ENCODE results near the gene PDGFD. TPM values are rescaled to one million over a fixed set of nuclear protein-coding genes. Genes with fewer than 3 reads are reported as not detected.

The PDGFD gene
- total and polyA plus RNA-seq, 4 experiments from 2014 or later: 0.10 TPM; not detected in 3

DNA sequence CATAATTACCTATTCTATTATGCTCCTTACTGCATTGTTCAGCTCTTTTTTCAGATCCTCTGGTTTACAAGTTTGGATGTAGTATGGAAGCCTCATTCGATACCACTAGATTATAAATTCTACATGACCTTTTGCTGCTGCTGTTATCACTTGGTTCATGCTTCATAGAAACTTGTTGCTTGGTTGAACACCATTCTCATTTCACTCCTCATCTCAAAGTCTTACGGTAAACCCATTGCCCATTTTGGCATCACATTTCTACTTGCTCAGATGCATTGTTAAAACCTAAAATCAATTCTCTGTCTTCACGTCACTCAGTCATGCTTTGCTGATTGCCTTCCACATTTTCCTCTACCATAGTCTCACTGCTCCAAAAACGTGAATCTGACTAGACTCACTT, 283.0 kb downstream of the PDGFD start:
- no peaks in the 10 kb centered on the region for H3K36me3 ChIP-seq (ENCODE audit: insufficient read depth, low read length)
- ChIA-PET CTCF (ENCODE audit: partially characterized antibody) (no interaction called here), POLR2A (ENCODE audit: partially characterized antibody) (no interaction called here)
- Mint-ChIP-seq H3K4me1 (no peaks in the 10 kb centered on the region), H3K9me3 (peaks cover 0 to 3% (median 0%) of the 10 kb centered on the region in 8 donors), H3K36me3 (no peaks in the 10 kb centered on the region), H3K27ac (no peak overlapping the region), H3K4me3 (no peak overlapping the region), H3K27me3 (no peaks in the 10 kb centered on the region)
- DNase-seq: no peak
- H3K4me1 ChIP-seq (ENCODE audit: insufficient read depth, low read length): no peaks in the 10 kb centered on the region
- no peak overlapping the region for H3K4me3 ChIP-seq (ENCODE audit: low read length in 2 of 2)
- no peaks in the 10 kb centered on the region for H3K9me3 ChIP-seq (ENCODE audit: control insufficient read depth in 1 of 2, low read length in 2 of 2)
- no peak overlapping the region for H3K27ac ChIP-seq (ENCODE audit: low read depth, low read length)
- H3K27me3 ChIP-seq (ENCODE audit: insufficient read depth, low read length): no peaks in the 10 kb centered on the region
- intact Hi-C loops (cut with micrococcal nuclease): no loop called here

DNA sequence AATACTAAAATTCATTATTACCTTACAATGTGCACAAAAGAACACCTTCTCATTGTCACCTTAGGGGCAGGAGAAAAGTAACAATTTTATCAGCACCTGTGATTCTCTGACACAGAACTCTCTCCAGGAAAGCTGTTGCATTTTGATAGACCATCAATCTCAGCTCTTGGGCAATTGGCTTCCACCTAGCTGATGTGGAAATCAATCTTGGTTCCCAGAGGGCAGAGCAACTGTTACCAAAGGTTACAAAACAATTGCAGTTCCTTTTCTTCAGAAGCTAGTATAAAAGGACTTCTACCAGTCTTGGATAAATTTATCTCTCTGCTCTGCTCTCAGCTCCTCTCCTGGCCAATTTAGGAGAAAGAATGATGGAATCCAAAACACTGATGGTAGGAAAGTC, 285.3 kb downstream of the PDGFD start:
- H3K4me3 Mint-ChIP-seq: no peak overlapping the region
- peaks cover 0 to 4% (median 0%) of the 10 kb centered on the region in 8 donors for H3K9me3 Mint-ChIP-seq
- CTCF ChIA-PET (ENCODE audit: partially characterized antibody): no interaction called here
- Histone ChIP-seq H3K36me3 (ENCODE audit: insufficient read depth, low read length) (no peaks in the 10 kb centered on the region), H3K4me1 (ENCODE audit: insufficient read depth, low read length) (no peaks in the 10 kb centered on the region), H3K9me3 (ENCODE audit: control insufficient read depth in 1 of 2, low read length in 2 of 2) (no peaks in the 10 kb centered on the region), H3K27me3 (ENCODE audit: insufficient read depth, low read length) (no peaks in the 10 kb centered on the region), H3K4me3 (ENCODE audit: low read length in 2 of 2) (no peak overlapping the region), H3K27ac (ENCODE audit: low read depth, low read length) (no peak overlapping the region)
- no peaks in the 10 kb centered on the region for H3K27me3 Mint-ChIP-seq
- no peak for DNase-seq
- H3K36me3 Mint-ChIP-seq: no peaks in the 10 kb centered on the region
- intact Hi-C loops (cut with micrococcal nuclease): no loop called here
- no peak overlapping the region for H3K27ac Mint-ChIP-seq
- POLR2A ChIA-PET (ENCODE audit: partially characterized antibody): no interaction called here
- no peaks in the 10 kb centered on the region for H3K4me1 Mint-ChIP-seq

DNA sequence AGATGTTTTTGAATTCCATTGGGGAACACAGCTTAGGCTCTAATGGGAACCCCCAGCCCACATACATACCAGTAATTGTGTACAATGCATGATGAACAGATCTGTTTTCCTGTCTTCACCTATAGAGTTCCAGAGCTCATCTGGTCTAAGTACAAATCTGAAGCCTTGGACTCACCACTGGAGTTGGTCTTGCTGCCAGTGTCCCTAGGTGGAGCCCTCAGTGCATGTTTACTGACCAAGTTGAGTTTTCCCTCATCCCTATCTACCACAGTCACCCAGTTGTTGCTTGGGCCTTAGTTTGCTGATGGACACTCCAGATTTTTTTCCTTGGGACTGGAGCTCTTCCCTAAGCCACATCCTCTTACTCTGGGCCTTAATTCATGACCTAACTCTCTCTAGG, 286.7 kb downstream of the PDGFD start:
- H3K9me3 ChIP-seq (ENCODE audit: control insufficient read depth in 1 of 2, low read length in 2 of 2): no peaks in the 10 kb centered on the region
- no peak for DNase-seq
- ChIA-PET POLR2A (ENCODE audit: partially characterized antibody) (no interaction called here), CTCF (ENCODE audit: partially characterized antibody) (no interaction called here)
- Mint-ChIP-seq H3K36me3 (no peaks in the 10 kb centered on the region), H3K27me3 (no peaks in the 10 kb centered on the region), H3K27ac (no peak overlapping the region), H3K4me3 (no peak overlapping the region), H3K4me1 (no peaks in the 10 kb centered on the region), H3K9me3 (peaks cover 0 to 4% (median 0%) of the 10 kb centered on the region in 8 donors)
- no peaks in the 10 kb centered on the region for H3K27me3 ChIP-seq (ENCODE audit: insufficient read depth, low read length)
- intact Hi-C loops (cut with micrococcal nuclease): no loop called here
- no peaks in the 10 kb centered on the region for H3K4me1 ChIP-seq (ENCODE audit: insufficient read depth, low read length)
- H3K36me3 ChIP-seq (ENCODE audit: insufficient read depth, low read length): no peaks in the 10 kb centered on the region
- no peak overlapping the region for H3K27ac ChIP-seq (ENCODE audit: low read depth, low read length)
- no peak overlapping the region for H3K4me3 ChIP-seq (ENCODE audit: low read length in 2 of 2)

DNA sequence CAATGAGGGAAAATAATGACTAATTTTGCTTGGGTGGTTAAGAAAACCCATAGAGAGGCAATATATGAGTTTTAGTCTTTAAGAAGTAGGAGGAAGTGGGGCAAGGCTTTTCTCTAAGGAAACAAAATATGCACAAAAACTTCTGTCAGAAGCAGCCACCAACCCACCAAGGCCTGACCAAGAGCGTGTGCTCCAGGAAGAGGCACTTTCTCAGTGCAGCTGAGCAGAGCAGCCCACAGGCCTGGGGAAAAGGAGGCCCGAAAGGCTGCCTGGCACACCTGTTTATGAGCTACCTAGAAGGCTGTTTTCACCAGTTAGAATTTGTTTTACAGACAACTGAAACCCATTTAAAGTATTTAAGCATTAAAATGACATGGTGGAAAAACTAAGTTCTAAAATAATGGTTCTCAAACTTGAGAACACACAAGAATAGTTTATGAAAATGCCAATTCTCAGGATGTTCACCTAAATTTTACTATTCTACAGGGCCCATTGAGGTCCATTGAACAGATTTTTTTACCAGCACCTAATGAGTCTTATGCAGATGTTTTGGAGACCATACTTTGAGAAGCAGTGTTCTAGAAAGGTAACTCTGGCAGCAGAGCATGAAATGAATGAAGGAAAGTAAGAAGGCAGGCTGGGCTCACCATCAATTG, 288.0 kb downstream of the PDGFD start:
- Histone ChIP-seq H3K4me1 (ENCODE audit: insufficient read depth, low read length) (no peaks in the 10 kb centered on the region), H3K27me3 (ENCODE audit: insufficient read depth, low read length) (no peaks in the 10 kb centered on the region), H3K4me3 (ENCODE audit: low read length in 2 of 2) (no peak overlapping the region), H3K36me3 (ENCODE audit: insufficient read depth, low read length) (no peaks in the 10 kb centered on the region), H3K27ac (ENCODE audit: low read depth, low read length) (no peak overlapping the region), H3K9me3 (ENCODE audit: control insufficient read depth in 1 of 2, low read length in 2 of 2) (no peaks in the 10 kb centered on the region)
- H3K27me3 Mint-ChIP-seq: no peaks in the 10 kb centered on the region
- no peak for DNase-seq
- intact Hi-C loops (cut with micrococcal nuclease): no loop called here
- no peaks in the 10 kb centered on the region for H3K4me1 Mint-ChIP-seq
- H3K9me3 Mint-ChIP-seq: peaks cover 0 to 4% (median 0%) of the 10 kb centered on the region in 8 donors
- no peak overlapping the region for H3K27ac Mint-ChIP-seq
- no peak overlapping the region for H3K4me3 Mint-ChIP-seq
- POLR2A ChIA-PET (ENCODE audit: partially characterized antibody): no interaction called here
- no peaks in the 10 kb centered on the region for H3K36me3 Mint-ChIP-seq
- CTCF ChIA-PET (ENCODE audit: partially characterized antibody): no interaction called here

DNA sequence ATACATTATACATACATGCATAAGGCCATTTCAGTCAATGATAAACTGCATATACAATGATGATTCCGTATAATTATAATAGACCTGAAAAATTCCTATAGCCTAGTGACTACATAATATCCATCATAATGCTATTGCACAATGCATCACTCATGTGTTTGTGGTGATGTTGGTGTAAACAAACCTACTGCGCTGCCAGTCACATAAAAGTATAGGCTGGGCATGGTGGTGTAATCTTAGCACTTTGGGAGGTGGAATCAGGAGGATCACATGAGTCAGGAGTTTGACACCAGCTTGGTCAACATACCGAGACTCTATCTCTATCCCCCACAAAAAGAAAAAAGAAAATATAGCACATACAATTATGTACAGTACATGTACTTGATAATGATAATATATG, 291.2 kb downstream of the PDGFD start:
- no peaks in the 10 kb centered on the region for H3K27me3 Mint-ChIP-seq
- no peak overlapping the region for H3K27ac Mint-ChIP-seq
- DNase-seq: no peak
- H3K4me3 Mint-ChIP-seq: no peak overlapping the region
- intact Hi-C loops (cut with micrococcal nuclease): no loop called here
- CTCF ChIA-PET (ENCODE audit: partially characterized antibody): no interaction called here
- Histone ChIP-seq H3K4me1 (ENCODE audit: insufficient read depth, low read length) (no peaks in the 10 kb centered on the region), H3K27ac (ENCODE audit: low read depth, low read length) (no peak overlapping the region), H3K9me3 (ENCODE audit: control insufficient read depth in 1 of 2, low read length in 2 of 2) (no peaks in the 10 kb centered on the region), H3K4me3 (ENCODE audit: low read length in 2 of 2) (no peak overlapping the region), H3K36me3 (ENCODE audit: insufficient read depth, low read length) (no peaks in the 10 kb centered on the region), H3K27me3 (ENCODE audit: insufficient read depth, low read length) (no peaks in the 10 kb centered on the region)
- no peaks in the 10 kb centered on the region for H3K4me1 Mint-ChIP-seq
- no peaks in the 10 kb centered on the region for H3K36me3 Mint-ChIP-seq
- POLR2A ChIA-PET (ENCODE audit: partially characterized antibody): no interaction called here
- peaks cover 0 to 2% (median 0%) of the 10 kb centered on the region in 8 donors for H3K9me3 Mint-ChIP-seq

DNA sequence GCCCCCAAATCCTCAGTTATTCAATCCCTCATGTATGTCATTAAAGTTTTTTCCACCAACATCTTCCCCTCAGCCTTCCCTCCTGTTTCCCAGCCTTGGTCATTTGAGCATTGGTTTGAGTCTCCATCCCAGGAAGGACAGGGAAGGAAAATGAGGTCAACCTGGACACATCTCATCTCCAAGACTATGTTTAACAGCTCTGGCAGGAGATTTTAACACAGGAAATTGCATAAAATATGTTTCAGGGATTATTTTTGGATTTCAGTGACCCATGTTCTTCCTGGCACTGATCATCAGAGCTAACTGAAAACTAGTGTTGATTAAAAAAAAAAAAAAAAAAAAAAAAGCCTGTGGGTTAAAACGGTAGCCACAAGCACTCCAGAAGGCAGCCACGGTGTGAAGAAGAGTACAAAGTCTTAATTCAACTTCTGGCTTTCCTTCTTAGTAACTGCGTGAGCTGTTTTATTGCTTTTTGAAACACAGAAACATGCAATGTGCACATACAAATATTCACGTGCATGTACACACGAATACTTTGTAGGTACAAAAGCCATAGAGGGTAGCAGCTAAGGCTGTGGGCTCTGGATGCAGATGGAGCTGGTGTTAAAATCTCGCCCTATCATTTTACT, 291.9 kb downstream of the PDGFD start:
- Histone ChIP-seq H3K36me3 (ENCODE audit: insufficient read depth, low read length) (no peaks in the 10 kb centered on the region), H3K27me3 (ENCODE audit: insufficient read depth, low read length) (no peaks in the 10 kb centered on the region), H3K27ac (ENCODE audit: low read depth, low read length) (no peak overlapping the region), H3K4me3 (ENCODE audit: low read length in 2 of 2) (no peak overlapping the region), H3K9me3 (ENCODE audit: control insufficient read depth in 1 of 2, low read length in 2 of 2) (no peaks in the 10 kb centered on the region), H3K4me1 (ENCODE audit: insufficient read depth, low read length) (no peaks in the 10 kb centered on the region)
- POLR2A ChIA-PET (ENCODE audit: partially characterized antibody): no interaction called here
- no peaks in the 10 kb centered on the region for H3K4me1 Mint-ChIP-seq
- H3K27me3 Mint-ChIP-seq: no peaks in the 10 kb centered on the region
- no peak for DNase-seq
- CTCF ChIA-PET (ENCODE audit: partially characterized antibody): no interaction called here
- H3K27ac Mint-ChIP-seq: no peak overlapping the region
- peaks cover 0 to 2% (median 0%) of the 10 kb centered on the region in 8 donors for H3K9me3 Mint-ChIP-seq
- intact Hi-C loops (cut with micrococcal nuclease): no loop called here
- no peaks in the 10 kb centered on the region for H3K36me3 Mint-ChIP-seq
- H3K4me3 Mint-ChIP-seq: no peak overlapping the region

DNA sequence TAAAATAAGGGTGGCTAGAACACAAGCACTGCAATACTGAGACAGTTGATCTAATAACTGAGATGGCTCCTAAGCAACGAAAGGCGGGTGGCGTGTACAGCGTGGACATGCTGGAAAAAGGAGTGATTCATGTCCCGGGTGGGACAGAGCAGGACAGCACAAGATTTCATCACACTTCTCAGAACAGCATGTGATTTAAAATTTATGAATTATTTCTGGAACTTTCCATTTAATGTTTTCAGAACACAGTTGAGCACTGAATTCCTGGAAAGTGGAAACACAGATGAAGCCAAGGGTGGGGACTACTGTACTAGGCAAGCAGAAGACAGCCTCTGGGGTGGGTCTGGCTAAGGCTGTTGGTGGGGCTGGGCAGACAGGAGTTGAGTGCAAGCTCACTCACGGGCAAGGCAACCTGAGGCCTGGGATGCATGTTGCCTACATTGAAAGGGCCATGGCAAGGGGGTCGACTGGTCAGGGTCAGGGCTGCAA, 293.1 kb downstream of the PDGFD start:
- Mint-ChIP-seq H3K27me3 (no peaks in the 10 kb centered on the region), H3K27ac (no peak overlapping the region), H3K9me3 (peaks cover 0 to 2% (median 0%) of the 10 kb centered on the region in 8 donors), H3K36me3 (no peaks in the 10 kb centered on the region), H3K4me3 (no peak overlapping the region), H3K4me1 (no peaks in the 10 kb centered on the region)
- no peaks in the 10 kb centered on the region for H3K9me3 ChIP-seq (ENCODE audit: control insufficient read depth in 1 of 2, low read length in 2 of 2)
- no peaks in the 10 kb centered on the region for H3K36me3 ChIP-seq (ENCODE audit: insufficient read depth, low read length)
- no peak for DNase-seq
- ChIA-PET CTCF (ENCODE audit: partially characterized antibody) (no interaction called here), POLR2A (ENCODE audit: partially characterized antibody) (no interaction called here)
- no peaks in the 10 kb centered on the region for H3K4me1 ChIP-seq (ENCODE audit: insufficient read depth, low read length)
- no peak overlapping the region for H3K4me3 ChIP-seq (ENCODE audit: low read length in 2 of 2)
- no peak overlapping the region for H3K27ac ChIP-seq (ENCODE audit: low read depth, low read length)
- intact Hi-C loops (cut with micrococcal nuclease): no loop called here
- H3K27me3 ChIP-seq (ENCODE audit: insufficient read depth, low read length): no peaks in the 10 kb centered on the region

All from CD4-positive, alpha-beta memory T cell (primary cell).